Subcutaneous abdominal adipose tissue (tissue), 5 donors: ENCODE results near the gene ACOXL.

ENCODE experiments used
- H3K27ac ChIP-seq: one replicate; pipeline ENCODE4 v1.7.0; 2013; ENCODE audit warnings: low read depth, mild to moderate bottlenecking, inconsistent platforms, low read length, moderate library complexity
- H3K27me3 ChIP-seq, 5 donors: one replicate each; pipeline ENCODE4 v1.7.0; 2013; ENCODE audit warnings: low read length in 5 of 5, inconsistent platforms in 1 of 5; ENCODE audit not compliant: control insufficient read depth in 5 of 5, insufficient read depth in 4 of 5
- H3K36me3 ChIP-seq, 5 donors: one replicate each; pipeline ENCODE4 v1.7.0; 2013; ENCODE audit warnings: low read length in 5 of 5; ENCODE audit not compliant: control insufficient read depth in 5 of 5, insufficient read depth in 5 of 5
- H3K4me1 ChIP-seq, 5 donors: one replicate each; pipeline ENCODE4 v1.7.0; 2013; ENCODE audit warnings: low read length in 5 of 5, mild to moderate bottlenecking in 3 of 5, moderate library complexity in 1 of 5; ENCODE audit not compliant: control insufficient read depth in 5 of 5, insufficient read depth in 5 of 5
- H3K4me3 ChIP-seq, 5 donors: one replicate each; pipeline ENCODE4 v1.7.0; 2013; ENCODE audit warnings: low read length in 5 of 5, low read depth in 1 of 5
- H3K9ac ChIP-seq, 5 donors: one replicate each; pipeline ENCODE4 v1.7.0; 2013; ENCODE audit warnings: low read length in 5 of 5, mild to moderate bottlenecking in 4 of 5, moderate library complexity in 3 of 5
- H3K9me3 ChIP-seq, 5 donors: one replicate each; pipeline ENCODE4 v1.7.0; 2013; ENCODE audit warnings: low read length in 5 of 5; ENCODE audit not compliant: control insufficient read depth in 5 of 5
- donor health status: healthy.
- donor health status: healthy.
- donor health status: healthy.
- donor health status: healthy.
- donor health status: healthy.

Gene ACOXL

GRCh38 chr2:110980339-110981062 is 248.1 kb downstream of the ACOXL start:
- Histone ChIP-seq H3K4me1 (peaks cover 0 to 3% (median 0%) of the 10 kb centered on the region in 5 donors), H3K9ac (no peak overlapping the region), H3K27ac (no peak overlapping the region), H3K27me3 (no peaks in the 10 kb centered on the region), H3K9me3 (no peaks in the 10 kb centered on the region), H3K4me3 (no peak overlapping the region), H3K36me3 (no peaks in the 10 kb centered on the region)

- Histone ChIP-seq H3K36me3 (no peaks in the 10 kb centered on the region), H3K27me3 (no peaks in the 10 kb centered on the region), H3K4me3 (no peak overlapping the region), H3K9ac (no peak overlapping the region), H3K9me3 (no peaks in the 10 kb centered on the region), H3K4me1 (peaks cover 0 to 3% (median 0%) of the 10 kb centered on the region in 5 donors), H3K27ac (no peak overlapping the region)
These were observed 250.8 kb downstream of the ACOXL start for GRCh38 chr2:110983133-110983532.

- Histone ChIP-seq H3K9ac (no peak overlapping the region), H3K27ac (no peak overlapping the region), H3K4me1 (peaks cover 0 to 3% (median 0%) of the 10 kb centered on the region in 5 donors), H3K36me3 (no peaks in the 10 kb centered on the region), H3K4me3 (no peak overlapping the region), H3K9me3 (no peaks in the 10 kb centered on the region), H3K27me3 (no peaks in the 10 kb centered on the region)
These were observed 252.5 kb downstream of the ACOXL start for GRCh38 chr2:110984694-110985490.

GRCh38 chr2:110990440-110990839 is 258.1 kb downstream of the ACOXL start:
- Histone ChIP-seq H3K27ac (no peak overlapping the region), H3K9me3 (no peaks in the 10 kb centered on the region), H3K4me3 (no peak overlapping the region), H3K4me1 (peaks cover 0 to 11% (median 0%) of the 10 kb centered on the region in 5 donors), H3K27me3 (peaks cover 0 to 5% (median 0%) of the 10 kb centered on the region in 5 donors), H3K36me3 (no peaks in the 10 kb centered on the region), H3K9ac (no peak overlapping the region)

- Histone ChIP-seq H3K4me3 (no peak overlapping the region), H3K9me3 (no peaks in the 10 kb centered on the region), H3K27ac (no peak overlapping the region), H3K9ac (no peak overlapping the region), H3K36me3 (no peaks in the 10 kb centered on the region), H3K4me1 (peaks cover 0 to 11% (median 0%) of the 10 kb centered on the region in 5 donors), H3K27me3 (peaks cover 0 to 5% (median 0%) of the 10 kb centered on the region in 5 donors)
These were observed 259.5 kb downstream of the ACOXL start for GRCh38 chr2:110991911-110992310.

- Histone ChIP-seq H3K36me3 (no peaks in the 10 kb centered on the region), H3K27ac (no peak overlapping the region), H3K9me3 (no peaks in the 10 kb centered on the region), H3K4me1 (peaks cover 0 to 11% (median 0%) of the 10 kb centered on the region in 5 donors), H3K4me3 (no peak overlapping the region), H3K27me3 (peaks cover 0 to 5% (median 0%) of the 10 kb centered on the region in 5 donors), H3K9ac (no peak overlapping the region)
These were observed 260.5 kb downstream of the ACOXL start for GRCh38 chr2:110992886-110993285.

DNA sequence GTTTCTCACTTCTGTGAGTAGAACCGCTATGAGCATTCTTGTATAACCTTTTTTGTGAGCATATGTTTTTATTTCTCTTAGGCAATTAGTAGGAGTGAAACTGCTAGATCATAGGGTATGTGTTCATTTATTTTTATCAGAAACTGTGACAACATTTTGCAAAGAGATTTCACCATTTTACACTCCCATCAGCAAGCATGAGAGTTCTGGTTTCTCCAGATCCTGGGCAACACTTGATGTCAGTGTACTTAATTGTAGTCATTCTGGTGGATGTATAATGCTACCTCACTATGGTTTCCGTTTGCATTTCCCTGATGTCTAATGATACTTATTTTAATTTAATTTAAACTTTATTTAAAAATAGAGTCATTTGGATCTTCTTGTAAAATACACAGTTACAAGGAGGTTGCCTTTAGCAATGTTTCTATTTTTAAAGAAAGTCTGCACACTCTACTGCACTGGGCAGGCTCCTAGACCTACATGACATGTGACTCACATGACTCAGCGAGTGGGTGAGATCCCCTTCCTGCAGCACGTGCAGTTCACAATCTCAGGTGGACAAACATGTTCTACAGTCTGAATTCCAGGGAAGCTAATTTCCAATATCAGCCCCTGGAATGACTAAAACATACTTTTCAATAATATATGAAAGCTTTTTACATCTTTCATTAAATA is 261.3 kb downstream of the ACOXL start:
- Histone ChIP-seq H3K4me3 (no peak overlapping the region), H3K4me1 (peaks cover 0 to 11% (median 0%) of the 10 kb centered on the region in 5 donors), H3K9me3 (no peaks in the 10 kb centered on the region), H3K27me3 (peaks cover 0 to 5% (median 0%) of the 10 kb centered on the region in 5 donors), H3K36me3 (no peaks in the 10 kb centered on the region), H3K27ac (no peak overlapping the region), H3K9ac (no peak overlapping the region)

GRCh38 chr2:110994250-110994961 is 262.0 kb downstream of the ACOXL start:
- H3K4me3 ChIP-seq, result no peak overlapping the region
- no peak overlapping the region for H3K27ac ChIP-seq
- no peaks in the 10 kb centered on the region for H3K36me3 ChIP-seq
- peaks cover 0 to 5% (median 0%) of the 10 kb centered on the region in 5 donors for H3K27me3 ChIP-seq
- no peak overlapping the region for H3K9ac ChIP-seq
- no peaks in the 10 kb centered on the region for H3K9me3 ChIP-seq
- peaks cover 0 to 11% (median 0%) of the 10 kb centered on the region in 5 donors for H3K4me1 ChIP-seq

DNA sequence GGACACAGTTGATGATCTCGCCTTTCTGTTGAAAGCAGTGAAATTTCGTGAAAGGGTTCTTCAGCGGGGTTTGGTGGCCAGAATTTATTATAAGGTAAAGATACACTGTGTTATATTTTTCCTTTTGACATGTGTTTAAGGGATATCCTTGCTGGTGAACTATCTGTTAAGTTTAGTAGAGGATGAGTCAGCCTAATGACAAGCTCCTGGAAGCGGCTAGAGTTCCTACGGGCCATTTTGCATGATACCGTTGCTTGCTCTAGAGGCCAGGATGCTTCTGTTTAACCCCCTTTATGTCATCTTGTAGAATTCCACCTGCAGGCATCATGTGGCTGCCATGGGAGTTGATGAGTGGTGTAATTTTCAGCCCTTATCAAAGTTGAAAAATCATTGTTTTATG is 263.5 kb downstream of the ACOXL start:
- peaks cover 0 to 5% (median 0%) of the 10 kb centered on the region in 5 donors for H3K27me3 ChIP-seq
- no peak overlapping the region for H3K4me3 ChIP-seq
- H3K4me1 ChIP-seq, result peaks cover 0 to 11% (median 0%) of the 10 kb centered on the region in 5 donors
- H3K9me3 ChIP-seq, result no peaks in the 10 kb centered on the region
- no peak overlapping the region for H3K27ac ChIP-seq
- no peaks in the 10 kb centered on the region for H3K36me3 ChIP-seq
- no peak overlapping the region for H3K9ac ChIP-seq
